Measurements from ENCODE around the gene UBXN11. TPM values are rescaled to one million over a fixed set of nuclear protein-coding genes. Genes with fewer than 3 reads are reported as not detected.

Gene UBXN11
- total and polyA plus RNA-seq, 9 donors, result 3.6 to 37.0 (median 26.0) TPM

- intact Hi-C loops (cut with DNase I), result no loop called here
- no peaks in the 10 kb centered on the region for H3K9me3 ChIP-seq
- H3K27ac ChIP-seq, result no peak overlapping the region
- DNase-seq, result no peak
- H3K27me3 ChIP-seq, result no peaks in the 10 kb centered on the region
- H3K4me3 ChIP-seq, result no peak overlapping the region
- no peaks in the 10 kb centered on the region for H3K4me1 ChIP-seq (ENCODE audit: insufficient read depth)
- no peaks in the 10 kb centered on the region for H3K36me3 ChIP-seq
- TF ChIP-seq EP300 (IDR thresholded peaks at IDR 0.05) (no peak), POLR2A (IDR thresholded peaks at IDR 0.05) (no peak), CTCF (IDR thresholded peaks at IDR 0.05) (no peak)
- 76 to 84% (median 80%) methylated on average over 9 of the region's 9 CpGs for WGBS, 3 donors
Observed at GRCh38 chr1:26318338-26319064, 12.1 kb upstream of the UBXN11 start.

- Histone ChIP-seq H3K4me3 (no peak within 1 kb of the TSS), H3K4me1 (ENCODE audit: insufficient read depth) (no peaks in the 10 kb centered on the region), H3K27me3 (no peaks in the 10 kb centered on the region), H3K9me3 (no peaks in the 10 kb centered on the region), H3K36me3 (no peaks in the 10 kb centered on the region), H3K27ac (no peak within 1 kb of the TSS)
- intact Hi-C loops (cut with DNase I), result no loop called here
- DNase-seq, result no peak
- 70 to 79% (median 74%) methylated on average over 12 of the region's 12 CpGs for WGBS, 3 donors
- TF ChIP-seq POLR2A (IDR thresholded peaks at IDR 0.05), result no peak
- TF ChIP-seq EP300 (IDR thresholded peaks at IDR 0.05), result no peak
- no peak for TF ChIP-seq CTCF (IDR thresholded peaks at IDR 0.05)
Observed at GRCh38 chr1:26317612-26318337, 11.3 kb upstream of the UBXN11 start, which contains the start of gene CD52. Gene CD52, plus strand, starts transcription at chr1:26317958. Its CDS starts 60 bp downstream, at chr1:26318018.

GRCh38 chr1:26317146-26317545 is 10.7 kb upstream of the UBXN11 start:
- Histone ChIP-seq H3K4me1 (ENCODE audit: insufficient read depth) (no peaks in the 10 kb centered on the region), H3K9me3 (no peaks in the 10 kb centered on the region), H3K27ac (no peak overlapping the region), H3K27me3 (no peaks in the 10 kb centered on the region), H3K36me3 (no peaks in the 10 kb centered on the region), H3K4me3 (no peak overlapping the region)
- no peak for DNase-seq
- 88 to 91% (median 90%) methylated on average over 2 of the region's 2 CpGs for WGBS, 3 donors
- intact Hi-C loops (cut with DNase I), result no loop called here
- TF ChIP-seq CTCF (IDR thresholded peaks at IDR 0.05), result no peak
- no peak for TF ChIP-seq EP300 (IDR thresholded peaks at IDR 0.05)
- TF ChIP-seq POLR2A (IDR thresholded peaks at IDR 0.05), result no peak

- TF ChIP-seq POLR2A (IDR thresholded peaks at IDR 0.05), result no peak
- TF ChIP-seq CTCF (IDR thresholded peaks at IDR 0.05), result no peak
- TF ChIP-seq EP300 (IDR thresholded peaks at IDR 0.05), result no peak
- intact Hi-C loops (cut with DNase I), result no loop called here
- Histone ChIP-seq H3K4me1 (ENCODE audit: insufficient read depth) (no peaks in the 10 kb centered on the region), H3K4me3 (no peak overlapping the region), H3K36me3 (no peaks in the 10 kb centered on the region), H3K9me3 (no peaks in the 10 kb centered on the region), H3K27me3 (no peaks in the 10 kb centered on the region), H3K27ac (no peak overlapping the region)
- DNase-seq, result no peak
- 79 to 81% (median 80%) methylated on average over 8 of the region's 8 CpGs for WGBS, 3 donors
Observed at GRCh38 chr1:26315874-26316850, 9.7 kb upstream of the UBXN11 start.
